Ectodermal cell (in vitro differentiated cells): ENCODE data around the gene XIRP1.

ENCODE experiments used
- H3K27ac ChIP-seq: 2 replicates; pipeline ENCODE4 v1.7.0; 2013; ENCODE audit warnings: mild to moderate bottlenecking, low read depth, low read length; ENCODE audit not compliant: insufficient read depth, poor library complexity, severe bottlenecking
- H3K27me3 ChIP-seq: 2 replicates; pipeline ENCODE4 v1.7.0; 2013; ENCODE audit warnings: mild to moderate bottlenecking, low read length; ENCODE audit not compliant: insufficient read depth, control insufficient read depth, poor library complexity, severe bottlenecking
- H3K36me3 ChIP-seq: one replicate; pipeline ENCODE4 v1.7.0; 2013; ENCODE audit warnings: low read length; ENCODE audit not compliant: control insufficient read depth, insufficient read depth
- H3K4me1 ChIP-seq: one replicate; pipeline ENCODE4 v1.7.0; 2013; ENCODE audit warnings: low read length; ENCODE audit not compliant: control insufficient read depth, insufficient read depth
- H3K4me3 ChIP-seq: 2 replicates; pipeline ENCODE4 v1.7.0; 2013; ENCODE audit warnings: low read depth, low read length, control low read depth; ENCODE audit not compliant: insufficient read depth
- H3K9me3 ChIP-seq: 2 replicates; pipeline ENCODE4 v1.7.0; 2013; ENCODE audit warnings: mild to moderate bottlenecking, low read length, moderate library complexity; ENCODE audit not compliant: control insufficient read depth
- WGBS, 2 experiments: methylation state at CpG; one replicate each; pipeline ENCODE4 v1.1.7; 2013; ENCODE audit warnings: missing lambda C conversion rate in 2 of 2; 5-methylcytosine and 5-hydroxymethylcytosine counted together

The XIRP1 gene

GRCh38 chr3:39196034-39196433, 3.6 kb upstream of the XIRP1 start:
- 91 to 92% methylated on average over 3 of the region's 3 CpGs for WGBS, 2 experiments
- Histone ChIP-seq H3K36me3 (no peaks in the 10 kb centered on the region), H3K4me3 (no peak overlapping the region), H3K9me3 (no peaks in the 10 kb centered on the region), H3K27ac (no peak overlapping the region), H3K27me3 (no peaks in the 10 kb centered on the region), H3K4me1 (no peaks in the 10 kb centered on the region)

DNA sequence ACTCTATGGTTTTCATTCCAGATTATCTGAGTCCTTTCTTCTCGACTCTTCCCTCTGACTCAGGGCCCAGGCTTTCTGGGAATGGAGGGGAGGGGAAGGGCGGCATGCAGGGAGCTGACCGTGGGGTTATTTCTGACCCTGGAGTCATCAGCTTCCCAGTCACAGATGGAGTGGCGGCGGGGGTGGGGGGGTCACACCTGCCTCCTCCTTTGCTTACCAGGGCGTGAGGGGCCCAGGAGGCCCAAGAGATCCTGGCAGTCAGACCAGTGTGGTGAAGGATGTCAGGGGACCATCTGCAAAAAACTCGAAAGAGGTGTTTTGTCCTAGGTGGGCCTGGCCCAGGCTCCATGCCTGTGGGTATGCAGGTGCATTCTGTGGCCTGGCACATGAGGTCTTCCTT, 996 bp upstream of the XIRP1 start:
- Histone ChIP-seq H3K27ac (no peak overlapping the region), H3K4me1 (no peaks in the 10 kb centered on the region), H3K27me3 (no peaks in the 10 kb centered on the region), H3K4me3 (no peak overlapping the region), H3K36me3 (no peaks in the 10 kb centered on the region), H3K9me3 (no peaks in the 10 kb centered on the region)
- 86 to 90% methylated on average over 7 of the region's 7 CpGs for WGBS, 2 experiments

- Histone ChIP-seq H3K36me3 (no peaks in the 10 kb centered on the region), H3K4me3 (no peak overlapping the region), H3K27ac (no peak overlapping the region), H3K9me3 (no peaks in the 10 kb centered on the region), H3K27me3 (no peaks in the 10 kb centered on the region), H3K4me1 (no peaks in the 10 kb centered on the region)
- 97 to 98% methylated on average over 3 of the region's 3 CpGs for WGBS, 2 experiments
Observed at GRCh38 chr3:39191773-39192172, 622 bp downstream of the XIRP1 start.

GRCh38 chr3:39191111-39191510, 1.3 kb downstream of the XIRP1 start:
- H3K27me3 ChIP-seq, result no peaks in the 10 kb centered on the region
- no peaks in the 10 kb centered on the region for H3K4me1 ChIP-seq
- 86% methylated on average over 1 of the region's 1 CpG; no CpG with 5 or more reads in 1 of the 2 experiments for WGBS, 2 experiments
- no peak overlapping the region for H3K27ac ChIP-seq
- H3K4me3 ChIP-seq, result no peak overlapping the region
- H3K36me3 ChIP-seq, result no peaks in the 10 kb centered on the region
- H3K9me3 ChIP-seq, result no peaks in the 10 kb centered on the region

DNA sequence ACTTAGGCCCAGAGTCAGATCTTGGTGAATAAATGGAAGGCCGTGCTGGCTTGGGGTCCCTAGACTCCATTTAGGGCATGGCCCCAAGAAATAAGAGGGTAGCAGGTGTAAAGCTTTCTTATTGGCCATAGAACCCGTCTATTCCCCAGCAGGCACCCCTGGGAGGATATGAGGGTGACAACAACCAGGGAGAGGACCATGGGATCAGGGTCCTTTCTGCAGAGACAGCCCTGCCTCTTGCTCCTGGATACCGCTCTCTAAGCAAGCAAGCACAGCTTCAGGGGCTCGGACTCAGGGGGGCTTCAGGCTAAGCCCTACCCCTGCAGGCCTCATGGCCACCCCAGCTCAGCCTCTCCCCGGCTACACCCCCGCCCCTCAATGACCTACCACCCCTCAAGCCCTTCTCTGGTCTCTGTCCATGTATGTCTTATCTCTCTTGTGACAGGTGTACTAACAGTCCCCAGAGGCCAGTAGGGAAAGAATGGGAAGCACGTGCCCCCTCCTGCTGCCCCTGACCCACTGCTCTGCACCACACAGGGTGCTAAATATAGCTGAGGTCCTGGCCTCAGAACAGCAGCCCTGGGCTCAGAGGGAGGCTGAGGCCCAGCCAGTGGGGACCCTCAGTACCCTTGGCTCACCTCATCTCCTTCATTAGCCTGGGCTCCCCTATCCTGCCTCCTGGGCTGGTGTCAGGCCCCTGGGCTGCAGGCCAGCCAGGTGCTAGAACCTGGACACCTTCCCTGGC, 1.9 kb downstream of the XIRP1 start:
- H3K9me3 ChIP-seq, result no peaks in the 10 kb centered on the region
- H3K4me3 ChIP-seq, result no peak overlapping the region
- no peak overlapping the region for H3K27ac ChIP-seq

GRCh38 chr3:39189959-39190269, 2.5 kb downstream of the XIRP1 start:
- Histone ChIP-seq H3K27me3 (no peaks in the 10 kb centered on the region), H3K9me3 (no peaks in the 10 kb centered on the region), H3K36me3 (no peaks in the 10 kb centered on the region), H3K4me3 (no peak overlapping the region), H3K27ac (no peak overlapping the region), H3K4me1 (no peaks in the 10 kb centered on the region)
- WGBS, 2 experiments, result 42 to 53% methylated on average over 4 to 5 of the region's 5 CpGs

More for the DNA sequence above, 1.9 kb downstream of the XIRP1 start:
- WGBS, 2 experiments, result 81 to 83% methylated on average over 7 of the region's 7 CpGs
- Histone ChIP-seq H3K27me3 (no peaks in the 10 kb centered on the region), H3K36me3 (no peaks in the 10 kb centered on the region), H3K4me1 (no peaks in the 10 kb centered on the region)

DNA sequence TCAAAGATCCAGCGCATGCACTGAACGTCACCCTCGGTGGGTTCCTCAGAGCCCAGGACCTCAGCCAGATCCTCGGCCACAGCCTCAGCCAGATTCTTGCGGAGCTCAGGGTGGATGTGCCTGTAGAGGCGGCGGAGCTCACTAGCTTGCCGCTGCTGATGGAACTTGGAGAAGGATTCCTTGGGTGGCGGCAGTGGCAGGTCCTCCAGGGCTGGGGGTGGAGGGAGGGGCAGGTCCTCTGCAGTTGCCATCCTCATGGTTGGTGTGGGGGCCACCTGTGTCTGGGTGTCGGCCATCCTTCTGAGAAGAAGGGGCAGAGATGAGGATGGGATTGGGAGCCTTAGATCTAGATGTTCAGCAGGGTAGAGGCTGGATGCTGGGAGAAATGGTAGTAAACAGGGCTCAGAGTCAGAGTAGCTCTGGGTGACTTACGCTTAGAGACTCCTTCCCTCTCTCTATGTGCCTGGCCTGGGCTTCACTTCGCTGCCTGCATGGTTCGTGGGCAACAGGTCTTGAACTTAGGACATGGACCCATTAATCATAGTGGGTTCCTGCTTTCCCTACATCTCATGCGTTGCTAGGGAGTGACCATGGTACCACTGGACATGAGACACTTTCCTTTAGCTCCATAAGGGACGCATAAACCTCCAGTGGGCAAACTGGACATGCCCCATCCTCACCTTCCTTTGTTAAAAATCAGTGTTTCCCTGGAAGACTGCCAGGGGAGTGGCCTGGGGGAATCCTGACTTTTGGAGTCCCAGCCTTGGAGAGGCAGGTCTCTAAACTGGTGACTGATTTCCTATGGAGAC, 3.0 kb downstream of the XIRP1 start:
- Histone ChIP-seq H3K36me3 (no peaks in the 10 kb centered on the region), H3K4me3 (no peak overlapping the region)
- WGBS, 2 experiments, result 86 to 88% methylated on average over 15 of the region's 15 CpGs

DNA sequence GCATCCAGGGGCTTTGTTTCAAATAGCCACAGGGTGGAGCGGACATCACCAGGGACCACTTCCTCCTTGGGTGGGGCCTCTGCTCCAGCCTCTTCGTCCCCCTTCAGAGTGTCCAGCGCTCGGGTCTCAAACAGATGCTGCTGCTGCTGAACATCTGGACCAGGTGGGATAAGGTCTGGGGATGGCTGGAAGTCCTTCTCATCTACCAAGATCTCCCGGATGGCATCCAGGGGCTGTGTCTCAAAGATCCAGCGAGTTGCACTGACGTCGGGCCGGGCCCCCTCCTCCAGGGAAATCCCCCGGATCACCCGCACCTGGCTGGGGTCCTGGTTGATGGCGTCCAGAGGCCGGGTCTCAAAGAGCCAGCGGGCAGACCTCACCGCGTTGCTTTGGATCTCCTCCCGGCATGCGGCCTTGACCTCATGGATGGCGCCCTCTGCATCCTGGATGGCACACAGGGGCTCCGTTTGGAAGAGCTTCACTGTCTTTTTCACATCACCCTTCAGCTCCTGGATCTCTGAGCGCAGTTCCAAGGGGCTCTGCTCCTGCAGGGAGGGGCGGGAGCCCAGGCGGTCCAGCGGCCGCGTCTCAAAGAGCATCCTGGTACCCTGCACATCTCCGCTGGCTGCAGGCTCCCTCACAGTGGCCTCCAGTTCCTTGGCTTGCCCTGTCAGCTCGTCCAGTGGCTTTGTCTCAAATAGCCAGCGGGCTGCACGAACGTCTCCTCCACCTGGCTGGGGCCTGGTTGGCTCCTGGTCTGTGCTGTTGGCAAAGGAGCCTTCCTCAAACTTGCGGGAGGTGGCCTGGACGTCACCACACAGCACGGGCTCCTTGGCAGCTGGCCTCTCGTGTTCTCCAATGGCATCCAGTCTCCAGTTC, 3.9 kb downstream of the XIRP1 start:
- no peaks in the 10 kb centered on the region for H3K27me3 ChIP-seq
- H3K36me3 ChIP-seq, result no peaks in the 10 kb centered on the region
- 93% methylated on average over 35 of the region's 35 CpGs for WGBS, 2 experiments
- H3K9me3 ChIP-seq, result no peaks in the 10 kb centered on the region
- H3K27ac ChIP-seq, result no peak overlapping the region
- H3K4me3 ChIP-seq, result no peak overlapping the region
- no peaks in the 10 kb centered on the region for H3K4me1 ChIP-seq

More for the DNA sequence above, 3.0 kb downstream of the XIRP1 start:
- no peaks in the 10 kb centered on the region for H3K4me1 ChIP-seq
- no peak overlapping the region for H3K27ac ChIP-seq
- H3K9me3 ChIP-seq, result no peaks in the 10 kb centered on the region
- H3K27me3 ChIP-seq, result no peaks in the 10 kb centered on the region

DNA sequence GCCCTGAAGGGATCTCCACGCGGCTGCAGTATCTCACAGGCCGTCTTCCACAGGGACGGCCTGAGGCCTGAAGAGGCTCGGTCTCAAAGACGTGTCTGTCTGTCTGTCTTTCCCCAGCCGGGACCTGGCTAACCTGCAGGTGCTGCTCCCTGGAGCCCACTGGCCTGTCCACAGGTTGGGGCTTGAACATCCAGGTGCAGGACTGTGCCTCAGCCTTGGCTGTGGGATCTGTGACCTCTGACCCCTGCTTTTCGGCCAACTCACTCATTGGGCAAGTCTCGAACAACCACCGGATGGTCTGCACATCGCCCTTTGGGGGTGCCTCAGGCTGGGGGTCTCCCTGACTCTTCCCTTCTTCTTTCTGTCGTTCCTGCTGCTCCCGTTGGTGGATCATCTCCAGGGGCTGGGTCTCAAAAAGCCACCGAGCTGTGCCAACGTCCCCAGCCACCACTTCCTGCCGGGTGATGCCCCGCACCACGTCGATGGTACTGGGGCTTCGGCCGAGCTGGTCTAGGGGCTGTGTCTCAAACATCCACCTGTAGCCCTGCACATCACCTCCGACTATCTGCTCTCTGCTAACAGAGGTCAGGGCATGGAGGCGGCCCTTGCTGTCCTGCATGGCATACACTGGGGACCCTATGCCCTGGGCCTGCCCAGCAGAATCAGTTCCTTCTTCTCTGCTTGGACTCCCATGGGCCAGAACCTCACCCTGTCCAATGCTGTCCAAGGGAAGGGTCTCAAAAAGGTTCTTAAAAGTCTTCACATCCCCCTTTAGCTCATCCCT, 4.8 kb downstream of the XIRP1 start:
- Histone ChIP-seq H3K9me3 (no peaks in the 10 kb centered on the region), H3K36me3 (no peaks in the 10 kb centered on the region), H3K4me1 (no peaks in the 10 kb centered on the region), H3K27ac (no peak overlapping the region), H3K27me3 (no peaks in the 10 kb centered on the region), H3K4me3 (no peak overlapping the region)
- 93 to 96% methylated on average over 23 of the region's 23 CpGs for WGBS, 2 experiments
